ENCODE results near the gene DPP6. TPM values are rescaled to one million over a fixed set of nuclear protein-coding genes. Genes with fewer than 3 reads are reported as not detected.

Gene DPP6
- total and polyA plus RNA-seq, 8 donors: 0.29 to 1.2 (median 0.57) TPM

DNA sequence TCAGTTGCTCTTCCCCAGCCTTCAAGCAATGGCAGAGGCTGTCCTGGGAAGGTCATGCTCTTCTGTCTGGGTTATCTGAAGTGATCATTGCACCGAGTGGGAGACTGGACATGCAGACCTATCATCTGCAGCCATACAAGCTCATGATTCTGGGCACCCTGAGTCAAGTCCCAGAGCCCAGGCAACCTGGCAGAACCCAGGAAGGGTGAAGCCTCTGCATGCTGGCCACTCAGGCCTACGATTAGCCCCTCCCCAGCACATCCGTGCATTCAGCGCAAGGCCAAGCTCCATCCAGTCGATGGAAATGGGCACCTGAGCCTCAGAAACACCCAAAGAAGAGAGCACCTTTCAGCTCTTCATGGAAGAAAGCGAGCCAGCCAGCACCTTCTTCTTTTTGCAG lies 688.9 kb downstream of the DPP6 start:
- Histone ChIP-seq H3K4me3 (no peak overlapping the region), H3K27ac (no peak overlapping the region), H3K9me3 (no peaks in the 10 kb centered on the region), H3K36me3 (no peaks in the 10 kb centered on the region), H3K27me3 (peaks cover 0 to 9% of the 10 kb centered on the region in 2 donors), H3K4me1 (no peaks in the 10 kb centered on the region)
- DNase-seq (no peak), ATAC-seq (no peak)
- intact Hi-C loops (cut with DNase I): no loop called here
- TF ChIP-seq, protein P1, sequence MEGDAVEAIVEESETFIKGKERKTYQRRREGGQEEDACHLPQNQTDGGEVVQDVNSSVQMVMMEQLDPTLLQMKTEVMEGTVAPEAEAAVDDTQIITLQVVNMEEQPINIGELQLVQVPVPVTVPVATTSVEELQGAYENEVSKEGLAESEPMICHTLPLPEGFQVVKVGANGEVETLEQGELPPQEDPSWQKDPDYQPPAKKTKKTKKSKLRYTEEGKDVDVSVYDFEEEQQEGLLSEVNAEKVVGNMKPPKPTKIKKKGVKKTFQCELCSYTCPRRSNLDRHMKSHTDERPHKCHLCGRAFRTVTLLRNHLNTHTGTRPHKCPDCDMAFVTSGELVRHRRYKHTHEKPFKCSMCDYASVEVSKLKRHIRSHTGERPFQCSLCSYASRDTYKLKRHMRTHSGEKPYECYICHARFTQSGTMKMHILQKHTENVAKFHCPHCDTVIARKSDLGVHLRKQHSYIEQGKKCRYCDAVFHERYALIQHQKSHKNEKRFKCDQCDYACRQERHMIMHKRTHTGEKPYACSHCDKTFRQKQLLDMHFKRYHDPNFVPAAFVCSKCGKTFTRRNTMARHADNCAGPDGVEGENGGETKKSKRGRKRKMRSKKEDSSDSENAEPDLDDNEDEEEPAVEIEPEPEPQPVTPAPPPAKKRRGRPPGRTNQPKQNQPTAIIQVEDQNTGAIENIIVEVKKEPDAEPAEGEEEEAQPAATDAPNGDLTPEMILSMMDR (IDR thresholded peaks at IDR 0.05): no peak

DNA sequence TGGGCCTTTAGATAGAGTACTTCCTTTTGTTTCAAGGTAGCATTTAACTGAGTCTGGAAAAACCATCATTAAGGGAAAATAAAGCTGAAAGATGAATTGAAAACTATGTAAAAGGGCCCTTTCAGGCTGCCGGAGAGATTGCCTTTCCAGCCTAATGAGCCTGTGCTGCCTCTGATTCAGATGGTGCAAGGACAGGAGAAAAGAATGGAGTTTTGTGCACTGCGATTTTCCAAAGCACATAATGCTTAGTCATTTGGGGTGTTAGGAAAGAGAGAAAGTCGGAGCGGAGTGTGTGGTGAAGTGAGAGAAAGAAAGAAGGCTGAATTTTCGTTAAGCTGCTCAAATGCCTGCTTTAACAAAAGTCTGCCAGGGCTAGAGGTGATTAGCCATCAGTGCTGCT lies 691.0 kb downstream of the DPP6 start:
- Histone ChIP-seq H3K36me3 (no peaks in the 10 kb centered on the region), H3K4me1 (no peaks in the 10 kb centered on the region), H3K27ac (no peak overlapping the region), H3K27me3 (peaks cover 0 to 9% of the 10 kb centered on the region in 2 donors), H3K4me3 (no peak overlapping the region), H3K9me3 (no peaks in the 10 kb centered on the region)
- ATAC-seq (no peak), DNase-seq (no peak)
- TF ChIP-seq, protein P1 (IDR thresholded peaks at IDR 0.05): no peak
- intact Hi-C loops (cut with DNase I): no loop called here

DNA sequence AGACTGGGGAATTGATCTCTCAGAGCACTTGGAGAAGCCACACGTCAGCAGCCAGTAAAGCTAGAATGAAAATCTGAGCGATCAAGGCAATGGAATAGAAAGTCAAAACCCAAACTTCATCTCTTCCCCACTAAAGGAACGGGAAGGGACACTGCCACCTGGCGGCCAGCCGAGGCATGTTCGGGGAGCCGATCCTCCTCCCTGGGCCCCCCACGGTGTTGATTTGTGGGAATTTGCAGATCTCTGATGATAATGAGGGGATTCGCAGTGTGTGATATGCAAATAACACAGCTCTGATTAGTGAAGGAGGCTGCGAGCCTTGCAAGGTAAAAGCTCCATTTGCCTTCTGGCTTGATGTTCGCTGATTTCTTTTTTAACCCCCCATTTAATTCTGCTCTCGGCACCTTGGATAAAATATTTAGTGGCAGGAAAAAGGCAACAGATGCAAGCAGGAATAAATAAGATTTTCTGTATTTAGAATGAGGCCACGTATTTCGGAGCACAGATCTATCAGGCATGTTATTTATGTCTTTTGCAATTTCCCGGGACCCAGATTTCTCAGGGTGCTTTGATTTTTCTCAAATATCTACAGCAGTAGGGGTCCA lies 692.2 kb downstream of the DPP6 start:
- TF ChIP-seq, protein P1 (IDR thresholded peaks at IDR 0.05): peak; percentile 60 to 66
- ATAC-seq (peak; percentile 74), DNase-seq (peak in 2 of 4 donors; percentile 19 to 40)
- no peaks in the 10 kb centered on the region for H3K4me1 ChIP-seq
- H3K27me3 ChIP-seq: peaks cover 0 to 9% of the 10 kb centered on the region in 2 donors
- H3K36me3 ChIP-seq: no peaks in the 10 kb centered on the region
- H3K9me3 ChIP-seq: no peaks in the 10 kb centered on the region
- intact Hi-C loops (cut with DNase I): no loop called here
- H3K4me3 ChIP-seq: no peak overlapping the region
- H3K27ac ChIP-seq: no peak overlapping the region

DNA sequence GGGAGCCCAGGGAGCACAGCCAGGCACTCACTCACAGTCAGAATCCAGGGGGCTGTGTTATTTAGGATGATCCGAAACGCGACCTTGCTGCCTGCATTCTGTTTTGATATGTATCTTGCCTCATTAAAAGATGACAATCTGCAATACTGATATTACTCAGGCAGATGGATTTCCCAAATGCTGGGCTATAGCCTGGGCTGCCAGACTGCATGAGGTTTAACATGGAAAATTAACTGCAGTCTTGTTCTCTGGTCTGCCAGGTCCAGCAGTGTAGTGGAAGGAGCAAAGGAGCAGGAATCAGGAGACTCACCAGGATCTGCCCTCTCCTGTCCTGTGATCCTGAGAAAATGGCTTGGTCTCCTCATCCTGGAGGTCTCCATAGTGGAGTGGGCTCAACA lies 692.7 kb downstream of the DPP6 start:
- no peak overlapping the region for H3K27ac ChIP-seq
- H3K36me3 ChIP-seq: no peaks in the 10 kb centered on the region
- peaks cover 0 to 9% of the 10 kb centered on the region in 2 donors for H3K27me3 ChIP-seq
- intact Hi-C loops (cut with DNase I): no loop called here
- no peak for DNase-seq
- TF ChIP-seq, protein P1 (IDR thresholded peaks at IDR 0.05): no peak
- no peak overlapping the region for H3K4me3 ChIP-seq
- ATAC-seq: no peak
- H3K4me1 ChIP-seq: no peaks in the 10 kb centered on the region
- no peaks in the 10 kb centered on the region for H3K9me3 ChIP-seq

DNA sequence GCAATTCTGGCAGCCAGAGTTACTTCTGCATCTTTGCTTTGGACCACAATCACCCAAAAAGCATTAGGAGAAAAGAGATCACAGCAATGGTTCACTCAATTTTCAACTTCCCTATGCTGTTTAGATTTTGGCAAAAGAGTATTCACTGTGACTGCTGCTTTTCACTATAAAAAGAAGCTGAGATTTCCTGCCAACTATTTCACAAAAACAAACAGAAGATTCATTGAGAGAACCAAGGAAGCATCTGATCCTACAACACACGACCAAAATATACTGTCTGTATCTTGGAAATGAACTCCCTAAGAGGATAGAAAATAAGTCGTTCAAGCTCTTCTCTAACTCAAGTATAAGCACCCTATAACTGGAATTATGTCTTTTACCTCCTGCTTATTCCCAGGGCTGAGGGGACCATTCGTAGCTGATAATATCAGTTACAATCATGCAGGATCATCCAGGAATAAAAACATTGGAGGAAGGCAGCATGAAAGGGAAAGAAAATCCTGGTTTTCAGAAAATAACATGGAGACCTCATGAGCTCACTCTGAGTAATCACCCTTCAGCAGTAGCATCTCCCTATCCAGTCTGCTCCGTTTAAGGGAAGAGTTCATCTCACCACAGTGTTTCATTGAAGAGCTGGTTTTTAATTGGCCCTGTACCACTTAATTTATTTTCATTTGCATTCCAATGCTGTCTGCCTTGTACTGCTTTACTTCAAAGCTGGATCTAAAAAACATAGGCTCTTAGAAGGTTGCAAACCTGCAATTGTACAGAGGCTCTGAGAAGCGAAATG lies 694.6 kb downstream of the DPP6 start:
- Histone ChIP-seq H3K27me3 (peaks cover 0 to 10% of the 10 kb centered on the region in 2 donors), H3K27ac (no peak overlapping the region), H3K9me3 (no peaks in the 10 kb centered on the region), H3K36me3 (no peaks in the 10 kb centered on the region), H3K4me3 (no peak overlapping the region), H3K4me1 (no peaks in the 10 kb centered on the region)
- ATAC-seq: no peak
- peak in 1 of 4 donors; percentile 33 for DNase-seq
- TF ChIP-seq, protein P1 (IDR thresholded peaks at IDR 0.05): no peak
- intact Hi-C loops (cut with DNase I): no loop called here

Measured in left lung (tissue), 10 donors.